Measurements from ENCODE around the gene PRKG1. TPM values are rescaled to one million over a fixed set of nuclear protein-coding genes. Genes with fewer than 3 reads are reported as not detected.

The PRKG1 gene
- total and polyA plus RNA-seq, 2 experiments from 2014 or later = 18.2 to 21.1 TPM

- no peak overlapping the region for H3K4me2 ChIP-seq
Measured at GRCh38 chr10:52027055-52027705, 952.9 kb downstream of the PRKG1 start.

GRCh38 chr10:52028523-52028858 is 954.2 kb downstream of the PRKG1 start:
- Histone ChIP-seq H3F3A (replicated peaks; ENCODE audit: low read depth) (peaks cover 29% of the 10 kb centered on the region), H4K20me1 (replicated peaks; ENCODE audit: insufficient read depth) (peaks cover 6% of the 10 kb centered on the region), H2AFZ (no peak overlapping the region), H3K4me3 (no peak overlapping the region), H3K4me1 (ENCODE audit: insufficient read depth) (peaks cover 26% of the 10 kb centered on the region), H3K27me3 (ENCODE audit: insufficient read depth) (no peaks in the 10 kb centered on the region), H3K4me2 (no peak overlapping the region), H3K9me2 (ENCODE audit: insufficient read depth) (no peaks in the 10 kb centered on the region), H3K79me2 (replicated peaks; ENCODE audit: insufficient read depth) (peaks cover 6% of the 10 kb centered on the region; the same call in 1 of the 2 replicates), H3K27ac (ENCODE audit: low read depth) (0 out of 2 replicates have a peak overlapping the region, but pooled peaks have one; percentile 10), H3K36me3 (ENCODE audit: insufficient read depth) (peaks cover 24% of the 10 kb centered on the region)
- Mint-ChIP-seq H3K27me3 (ENCODE audit: insufficient read depth, low read depth, poor library complexity) (peaks cover 61% of the 10 kb centered on the region), H3K4me3 (no peak overlapping the region), H3K9me3 (peaks cover 40% of the 10 kb centered on the region), H3K4me1 (peaks cover 42% of the 10 kb centered on the region), H3K36me3 (ENCODE audit: low read depth) (peaks cover 85% of the 10 kb centered on the region), H3K27ac (peak overlapping the region; percentile 13; the same call in 1 of the 2 replicates)
- TF ChIP-seq ZNF331 (CRISPR knock-in tag; IDR thresholded peaks at IDR 0.05; ENCODE audit: low read depth) (no peak), ZNF114 (CRISPR knock-in tag; IDR thresholded peaks at IDR 0.05) (no peak), ZNF462 (CRISPR knock-in tag; IDR thresholded peaks at IDR 0.05) (no peak), EZH2phosphoT487 (IDR thresholded peaks at IDR 0.05; ENCODE audit: unreplicated experiment) (no peak), NANOG (IDR thresholded peaks at IDR 0.05; ENCODE audit: borderline replicate concordance) (no peak)
- ATAC-seq (no peak), DNase-seq (ENCODE audit: low spot score) (no peak)

More at GRCh38 chr10:52027055-52027705, 952.9 kb downstream of the PRKG1 start:
- Histone ChIP-seq H3K4me1 (ENCODE audit: insufficient read depth) (peaks cover 13% of the 10 kb centered on the region), H3F3A (replicated peaks; ENCODE audit: low read depth) (peaks cover 18% of the 10 kb centered on the region), H3K36me3 (ENCODE audit: insufficient read depth) (peaks cover 16% of the 10 kb centered on the region; the same call in 1 of the 2 replicates), H3K79me2 (replicated peaks; ENCODE audit: insufficient read depth) (no peaks in the 10 kb centered on the region), H3K4me3 (no peak overlapping the region), H3K27ac (ENCODE audit: low read depth) (no peak overlapping the region), H3K9me2 (ENCODE audit: insufficient read depth) (no peaks in the 10 kb centered on the region), H2AFZ (no peak overlapping the region), H3K27me3 (ENCODE audit: insufficient read depth) (no peaks in the 10 kb centered on the region), H4K20me1 (replicated peaks; ENCODE audit: insufficient read depth) (no peaks in the 10 kb centered on the region)
- ATAC-seq (no peak), DNase-seq (ENCODE audit: low spot score) (no peak)
- Mint-ChIP-seq H3K4me3 (no peak overlapping the region), H3K27ac (no peak overlapping the region), H3K9me3 (peaks cover 52% of the 10 kb centered on the region), H3K36me3 (ENCODE audit: low read depth) (peaks cover 84% of the 10 kb centered on the region), H3K27me3 (ENCODE audit: insufficient read depth, low read depth, poor library complexity) (peaks cover 51% of the 10 kb centered on the region), H3K4me1 (peaks cover 31% of the 10 kb centered on the region)
- TF ChIP-seq POLR2AphosphoS5 (IDR thresholded peaks at IDR 0.05; ENCODE audit: low read depth) = 0 out of 2 replicates have a peak, but pooled peaks have one; percentile 33
- no peak for TF ChIP-seq ZNF331 (CRISPR knock-in tag; IDR thresholded peaks at IDR 0.05; ENCODE audit: low read depth)
- no peak for TF ChIP-seq ETS1 (IDR thresholded peaks at IDR 0.05)
- TF ChIP-seq EZH2phosphoT487 (IDR thresholded peaks at IDR 0.05; ENCODE audit: unreplicated experiment) = no peak

All from GM23338 (cell line).